ENCODE measurements around the gene KCNQ1. TPM values are rescaled to one million over a fixed set of nuclear protein-coding genes. Genes with fewer than 3 reads are reported as not detected.

Gene KCNQ1
- polyA plus RNA-seq, 1 donor (not counting 4 experiments of a cell fraction or from before 2014, with no cell fraction given), result not detected

DNA sequence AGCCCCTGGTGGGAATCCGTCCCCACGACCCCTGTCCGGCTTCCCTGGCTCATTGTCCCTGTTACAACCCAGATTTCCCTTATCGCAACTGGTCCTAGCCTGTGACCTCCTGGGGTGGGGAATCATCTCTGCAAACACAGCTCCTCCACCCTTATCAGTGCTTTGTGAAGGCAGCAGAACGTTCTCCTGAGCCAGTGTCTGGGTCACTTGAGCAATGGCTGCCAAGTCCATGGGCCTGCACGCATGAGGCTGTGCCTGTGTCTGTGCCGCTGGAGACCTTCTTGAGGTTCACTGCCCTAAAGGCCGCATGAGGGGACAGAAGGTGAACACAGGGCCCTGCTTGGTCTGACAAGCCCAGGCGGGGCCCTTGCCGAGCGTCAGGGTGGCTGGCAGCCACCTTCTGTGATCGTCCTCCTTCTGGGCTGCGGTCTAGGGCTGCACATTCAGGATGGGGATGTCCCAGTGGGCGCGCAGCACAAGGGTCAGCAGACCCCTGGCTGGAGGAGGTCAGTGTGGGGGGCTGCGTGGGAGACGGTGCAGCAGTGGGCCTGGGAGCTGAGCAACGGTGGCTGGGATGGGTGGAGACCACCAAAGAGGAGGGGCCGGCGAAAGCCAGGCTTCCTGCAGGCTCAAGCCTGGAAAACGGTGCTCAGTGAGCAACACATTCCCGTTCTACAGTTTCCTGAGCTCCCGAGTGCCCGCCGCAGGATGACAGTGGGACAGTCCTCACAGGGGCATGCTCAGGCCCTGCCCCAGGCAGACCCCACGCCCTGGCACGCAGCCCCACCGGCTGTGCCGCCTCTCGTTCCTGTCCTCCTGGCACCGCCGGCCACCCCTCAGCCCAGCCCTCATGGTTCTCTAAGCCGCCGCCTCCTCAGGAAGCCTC lies 366.6 kb downstream of the KCNQ1 start:
- no peak overlapping the region for H3K4me3 ChIP-seq (ENCODE audit: control insufficient read depth in 2 of 3, extremely low read depth in 1 of 3, insufficient read depth in 2 of 3, low read depth in 1 of 3, low read length in 3 of 3)
- TF ChIP-seq EZH2 (IDR thresholded peaks at IDR 0.05; ENCODE audit: low read length), result no peak
- TF ChIP-seq, protein P1, sequence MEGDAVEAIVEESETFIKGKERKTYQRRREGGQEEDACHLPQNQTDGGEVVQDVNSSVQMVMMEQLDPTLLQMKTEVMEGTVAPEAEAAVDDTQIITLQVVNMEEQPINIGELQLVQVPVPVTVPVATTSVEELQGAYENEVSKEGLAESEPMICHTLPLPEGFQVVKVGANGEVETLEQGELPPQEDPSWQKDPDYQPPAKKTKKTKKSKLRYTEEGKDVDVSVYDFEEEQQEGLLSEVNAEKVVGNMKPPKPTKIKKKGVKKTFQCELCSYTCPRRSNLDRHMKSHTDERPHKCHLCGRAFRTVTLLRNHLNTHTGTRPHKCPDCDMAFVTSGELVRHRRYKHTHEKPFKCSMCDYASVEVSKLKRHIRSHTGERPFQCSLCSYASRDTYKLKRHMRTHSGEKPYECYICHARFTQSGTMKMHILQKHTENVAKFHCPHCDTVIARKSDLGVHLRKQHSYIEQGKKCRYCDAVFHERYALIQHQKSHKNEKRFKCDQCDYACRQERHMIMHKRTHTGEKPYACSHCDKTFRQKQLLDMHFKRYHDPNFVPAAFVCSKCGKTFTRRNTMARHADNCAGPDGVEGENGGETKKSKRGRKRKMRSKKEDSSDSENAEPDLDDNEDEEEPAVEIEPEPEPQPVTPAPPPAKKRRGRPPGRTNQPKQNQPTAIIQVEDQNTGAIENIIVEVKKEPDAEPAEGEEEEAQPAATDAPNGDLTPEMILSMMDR (optimal IDR thresholded peaks at IDR 0.05 in 1 of 3, IDR thresholded peaks at IDR 0.05 in 1 of 3, conservative IDR thresholded peaks at IDR 0.05 in 1 of 3; ENCODE audit: extremely low read depth in 1 of 3, insufficient read depth in 2 of 3, low read length in 3 of 3), result no peak
- H4K20me1 ChIP-seq (ENCODE audit: control insufficient read depth, extremely low read depth, insufficient read depth, low read length), result peaks cover 2% of the 10 kb centered on the region
- no peak overlapping the region for H3K27ac ChIP-seq (ENCODE audit: control insufficient read depth, insufficient read depth, low read length)
- no peak for DNase-seq (ENCODE audit: low read depth, low spot score)
- FAIRE-seq, result no peak
- H3K36me3 ChIP-seq (ENCODE audit: control insufficient read depth in 2 of 2, extremely low read depth in 1 of 2, insufficient read depth in 2 of 2, low read length in 2 of 2), result no peaks in the 10 kb centered on the region
- no peak overlapping the region for H3K4me2 ChIP-seq (ENCODE audit: control insufficient read depth, extremely low read depth, insufficient read depth, low read depth, low read length)
- peaks cover 52% of the 10 kb centered on the region for H3K27me3 ChIP-seq (ENCODE audit: control insufficient read depth, extremely low read depth, insufficient read depth, low read length)
- no peaks in the 10 kb centered on the region for H3K9me3 ChIP-seq (ENCODE audit: control insufficient read depth, low read depth, low read length)
- H3K4me1 ChIP-seq (ENCODE audit: control insufficient read depth, extremely low read depth, insufficient read depth, low read length), result no peaks in the 10 kb centered on the region
- H2AFZ ChIP-seq (ENCODE audit: control insufficient read depth, low read length), result no peak overlapping the region
- H3K9me1 ChIP-seq (ENCODE audit: control insufficient read depth, extremely low read depth, insufficient read depth, low read length), result no peaks in the 10 kb centered on the region
- dilution Hi-C loops (cut with MboI; ENCODE audit: extremely low pct_ligation_motif_present, low sequenced_read_pairs), result no loop called here
- no peaks in the 10 kb centered on the region for H3K79me2 ChIP-seq (ENCODE audit: control insufficient read depth, insufficient read depth, low read length)
- H3K9ac ChIP-seq (ENCODE audit: control insufficient read depth, extremely low read depth, insufficient read depth, low read length), result no peak overlapping the region

DNA sequence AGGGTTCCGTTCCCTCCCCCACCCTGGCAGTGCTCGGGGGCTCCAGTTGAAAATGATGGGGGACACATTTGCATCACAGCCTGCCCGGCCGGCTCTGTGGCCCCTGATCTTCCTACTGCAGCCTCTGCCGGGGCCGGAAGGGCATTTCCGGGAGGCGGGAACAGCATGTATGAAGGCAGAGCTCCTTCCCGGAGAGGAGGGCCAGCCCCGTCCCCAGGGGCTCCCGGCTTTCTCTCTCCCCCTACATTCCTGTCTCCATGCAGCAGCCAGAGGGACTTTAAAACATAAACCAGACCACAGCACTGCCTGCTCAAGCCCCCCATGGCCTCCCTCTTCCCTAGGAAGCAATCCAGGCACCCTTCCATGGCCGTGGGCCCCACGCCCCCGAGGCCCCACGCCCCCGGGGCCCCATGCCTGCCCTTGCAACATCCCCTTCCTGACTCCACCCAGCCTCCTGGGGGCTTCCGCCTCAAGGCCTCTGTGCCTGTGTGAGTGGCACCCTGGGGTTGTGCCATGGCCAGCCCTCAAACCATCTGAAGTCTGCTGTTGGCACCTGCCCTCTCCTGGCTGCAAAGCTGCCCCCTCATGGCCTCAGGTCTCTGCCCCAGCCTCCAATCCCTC lies 367.7 kb downstream of the KCNQ1 start:
- Histone ChIP-seq H3K4me1 (ENCODE audit: control insufficient read depth, extremely low read depth, insufficient read depth, low read length) (no peaks in the 10 kb centered on the region), H3K9me3 (ENCODE audit: control insufficient read depth, low read depth, low read length) (no peaks in the 10 kb centered on the region), H3K9ac (ENCODE audit: control insufficient read depth, extremely low read depth, insufficient read depth, low read length) (no peak overlapping the region), H3K27me3 (ENCODE audit: control insufficient read depth, extremely low read depth, insufficient read depth, low read length) (peaks cover 42% of the 10 kb centered on the region), H2AFZ (ENCODE audit: control insufficient read depth, low read length) (no peak overlapping the region), H4K20me1 (ENCODE audit: control insufficient read depth, extremely low read depth, insufficient read depth, low read length) (peaks cover 2% of the 10 kb centered on the region), H3K27ac (ENCODE audit: control insufficient read depth, insufficient read depth, low read length) (no peak overlapping the region), H3K4me3 (ENCODE audit: control insufficient read depth in 2 of 3, extremely low read depth in 1 of 3, insufficient read depth in 2 of 3, low read depth in 1 of 3, low read length in 3 of 3) (no peak overlapping the region), H3K4me2 (ENCODE audit: control insufficient read depth, extremely low read depth, insufficient read depth, low read depth, low read length) (no peak overlapping the region), H3K79me2 (ENCODE audit: control insufficient read depth, insufficient read depth, low read length) (no peaks in the 10 kb centered on the region), H3K36me3 (ENCODE audit: control insufficient read depth in 2 of 2, extremely low read depth in 1 of 2, insufficient read depth in 2 of 2, low read length in 2 of 2) (no peaks in the 10 kb centered on the region), H3K9me1 (ENCODE audit: control insufficient read depth, extremely low read depth, insufficient read depth, low read length) (no peaks in the 10 kb centered on the region)
- FAIRE-seq (no peak), DNase-seq (ENCODE audit: low read depth, low spot score) (no peak)
- TF ChIP-seq, protein P1 (optimal IDR thresholded peaks at IDR 0.05 in 1 of 3, IDR thresholded peaks at IDR 0.05 in 1 of 3, conservative IDR thresholded peaks at IDR 0.05 in 1 of 3; ENCODE audit: extremely low read depth in 1 of 3, insufficient read depth in 2 of 3, low read length in 3 of 3), result no peak
- TF ChIP-seq EZH2 (IDR thresholded peaks at IDR 0.05; ENCODE audit: low read length), result no peak
- dilution Hi-C loops (cut with MboI; ENCODE audit: extremely low pct_ligation_motif_present, low sequenced_read_pairs), result no loop called here

Data from keratinocyte (primary cell).